ENCODE data around the gene DNAH17. TPM values are rescaled to one million over a fixed set of nuclear protein-coding genes. Genes with fewer than 3 reads are reported as not detected.

DNAH17 gene
- total RNA-seq, 3 donors from 2014 or later (not counting 1 experiment from before 2014, with no cell fraction given), result 0.16 to 0.25 (median 0.24) TPM

DNA sequence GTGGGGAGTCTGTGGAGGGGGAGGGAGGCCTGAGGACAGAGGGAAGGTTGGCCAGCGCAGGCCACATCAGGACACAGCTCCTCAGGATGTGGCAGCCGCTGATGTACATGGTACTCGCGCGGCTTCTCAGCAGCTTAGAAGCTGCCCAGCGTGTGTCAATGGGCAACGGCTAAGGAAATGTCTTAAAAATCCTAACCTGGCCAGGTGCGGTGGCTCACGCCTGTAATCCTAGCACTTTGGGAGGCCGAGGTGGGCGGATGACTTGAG is 145.6 kb downstream of the DNAH17 start:
- intact Hi-C loops (cut with micrococcal nuclease), result no loop called here
- Mint-ChIP-seq H3K9me3 (no peaks in the 10 kb centered on the region), H3K4me3 (no peak overlapping the region), H3K4me1 (peaks cover 0 to 4% of the 10 kb centered on the region in 2 donors), H3K27ac (no peak overlapping the region), H3K36me3 (no peaks in the 10 kb centered on the region), H3K27me3 (ENCODE audit: low read depth in 2 of 2) (no peaks in the 10 kb centered on the region)
- ATAC-seq (no peak), DNase-seq (no peak)
- Histone ChIP-seq H3K9me3 (ENCODE audit: control insufficient read depth, insufficient read depth, low read length) (no peaks in the 10 kb centered on the region), H3K36me3 (ENCODE audit: control insufficient read depth, insufficient read depth, low read length) (peaks cover 12% of the 10 kb centered on the region), H3K4me1 (ENCODE audit: control insufficient read depth, insufficient read depth, low read length) (no peaks in the 10 kb centered on the region), H3K4me3 (ENCODE audit: low read length) (no peak overlapping the region), H3K27ac (ENCODE audit: low read length) (no peak overlapping the region), H3K27me3 (ENCODE audit: control insufficient read depth, insufficient read depth, low read length) (no peaks in the 10 kb centered on the region)
- TF ChIP-seq, protein P1, sequence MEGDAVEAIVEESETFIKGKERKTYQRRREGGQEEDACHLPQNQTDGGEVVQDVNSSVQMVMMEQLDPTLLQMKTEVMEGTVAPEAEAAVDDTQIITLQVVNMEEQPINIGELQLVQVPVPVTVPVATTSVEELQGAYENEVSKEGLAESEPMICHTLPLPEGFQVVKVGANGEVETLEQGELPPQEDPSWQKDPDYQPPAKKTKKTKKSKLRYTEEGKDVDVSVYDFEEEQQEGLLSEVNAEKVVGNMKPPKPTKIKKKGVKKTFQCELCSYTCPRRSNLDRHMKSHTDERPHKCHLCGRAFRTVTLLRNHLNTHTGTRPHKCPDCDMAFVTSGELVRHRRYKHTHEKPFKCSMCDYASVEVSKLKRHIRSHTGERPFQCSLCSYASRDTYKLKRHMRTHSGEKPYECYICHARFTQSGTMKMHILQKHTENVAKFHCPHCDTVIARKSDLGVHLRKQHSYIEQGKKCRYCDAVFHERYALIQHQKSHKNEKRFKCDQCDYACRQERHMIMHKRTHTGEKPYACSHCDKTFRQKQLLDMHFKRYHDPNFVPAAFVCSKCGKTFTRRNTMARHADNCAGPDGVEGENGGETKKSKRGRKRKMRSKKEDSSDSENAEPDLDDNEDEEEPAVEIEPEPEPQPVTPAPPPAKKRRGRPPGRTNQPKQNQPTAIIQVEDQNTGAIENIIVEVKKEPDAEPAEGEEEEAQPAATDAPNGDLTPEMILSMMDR (IDR thresholded peaks at IDR 0.05), result no peak
- 95% methylated on average over 11 of the region's 11 CpGs for WGBS (ENCODE audit: insufficient coverage)

DNA sequence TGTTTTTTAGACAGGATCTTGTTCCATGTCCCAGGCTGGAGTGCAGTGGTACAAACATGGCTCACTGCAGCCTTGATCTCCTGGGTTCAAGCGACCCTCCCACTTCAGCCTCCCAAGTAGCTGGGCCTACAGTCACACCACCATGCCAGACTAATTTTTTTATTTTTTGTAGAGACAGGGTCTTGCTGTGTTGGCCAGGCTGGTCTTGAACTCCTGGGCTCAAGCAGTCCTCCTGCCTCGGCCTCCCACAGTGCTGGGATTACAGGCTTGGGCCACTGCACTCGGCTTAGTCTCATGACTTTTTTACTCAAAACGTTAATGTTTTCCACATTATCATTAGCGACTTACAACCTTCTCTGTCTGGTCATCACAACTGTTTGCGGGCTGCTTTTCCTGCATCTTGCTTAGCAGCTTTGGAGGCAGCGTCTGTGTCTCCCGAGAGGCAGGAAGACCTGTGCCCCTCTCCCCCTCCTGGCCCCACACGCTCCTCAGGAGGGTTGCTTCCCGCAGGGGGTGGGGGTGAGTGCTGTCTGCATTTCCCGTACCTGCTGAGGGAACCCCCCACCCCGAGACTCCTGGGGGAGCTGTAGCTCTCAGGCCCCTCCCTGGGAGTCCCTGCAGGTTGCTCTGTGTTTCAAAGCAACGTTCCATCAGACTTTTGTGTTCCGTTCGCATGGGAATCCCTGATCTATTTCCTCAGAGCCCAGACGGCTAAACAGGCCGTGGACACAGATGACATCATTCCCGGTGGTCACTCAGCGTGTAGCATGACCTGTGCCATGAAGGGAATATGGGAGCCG is 146.1 kb downstream of the DNAH17 start:
- no peak overlapping the region for H3K27ac ChIP-seq (ENCODE audit: low read length)
- H3K36me3 Mint-ChIP-seq, result no peaks in the 10 kb centered on the region
- DNase-seq (no peak), ATAC-seq (no peak)
- peaks cover 16% of the 10 kb centered on the region for H3K36me3 ChIP-seq (ENCODE audit: control insufficient read depth, insufficient read depth, low read length)
- TF ChIP-seq, protein P1 (IDR thresholded peaks at IDR 0.05), result no peak
- H3K4me3 ChIP-seq (ENCODE audit: low read length), result no peak overlapping the region
- no peak overlapping the region for H3K27ac Mint-ChIP-seq
- intact Hi-C loops (cut with micrococcal nuclease), result no loop called here
- H3K27me3 Mint-ChIP-seq (ENCODE audit: low read depth in 2 of 2), result no peaks in the 10 kb centered on the region
- WGBS (ENCODE audit: insufficient coverage), result 70% methylated on average over 18 of the region's 20 CpGs
- no peaks in the 10 kb centered on the region for H3K9me3 ChIP-seq (ENCODE audit: control insufficient read depth, insufficient read depth, low read length)
- no peak overlapping the region for H3K4me3 Mint-ChIP-seq
- H3K27me3 ChIP-seq (ENCODE audit: control insufficient read depth, insufficient read depth, low read length), result no peaks in the 10 kb centered on the region
- H3K9me3 Mint-ChIP-seq, result no peaks in the 10 kb centered on the region
- no peaks in the 10 kb centered on the region for H3K4me1 ChIP-seq (ENCODE audit: control insufficient read depth, insufficient read depth, low read length)
- peaks cover 0 to 4% of the 10 kb centered on the region in 2 donors for H3K4me1 Mint-ChIP-seq

DNA sequence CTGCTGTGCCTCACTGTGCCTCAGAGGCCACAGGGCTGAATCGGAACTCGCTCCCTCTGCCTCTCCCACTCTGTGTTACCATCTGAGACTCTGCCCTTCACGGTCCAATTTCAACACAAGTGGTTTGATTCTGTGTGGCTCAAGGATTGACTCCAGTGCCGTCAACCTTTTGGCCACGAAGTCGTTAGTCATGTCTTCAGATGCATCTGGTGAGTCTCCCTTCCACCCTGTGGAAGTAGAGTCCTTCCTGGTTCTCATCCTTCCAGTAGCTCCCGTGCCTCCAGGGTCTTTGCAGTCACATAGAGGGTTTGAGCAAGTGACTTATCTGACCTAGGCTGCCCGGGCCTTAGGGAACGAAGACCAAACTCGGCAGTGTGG is 147.6 kb downstream of the DNAH17 start:
- H3K36me3 ChIP-seq (ENCODE audit: control insufficient read depth, insufficient read depth, low read length), result peaks cover 28% of the 10 kb centered on the region
- Mint-ChIP-seq H3K4me3 (no peak overlapping the region), H3K36me3 (no peaks in the 10 kb centered on the region)

More for the DNA sequence above, 147.6 kb downstream of the DNAH17 start:
- no peaks in the 10 kb centered on the region for H3K9me3 Mint-ChIP-seq
- Histone ChIP-seq H3K9me3 (ENCODE audit: control insufficient read depth, insufficient read depth, low read length) (no peaks in the 10 kb centered on the region), H3K27ac (ENCODE audit: low read length) (no peak overlapping the region), H3K4me3 (ENCODE audit: low read length) (no peak overlapping the region), H3K4me1 (ENCODE audit: control insufficient read depth, insufficient read depth, low read length) (no peaks in the 10 kb centered on the region), H3K27me3 (ENCODE audit: control insufficient read depth, insufficient read depth, low read length) (no peaks in the 10 kb centered on the region)
- DNase-seq (no peak), ATAC-seq (no peak)
- peak overlapping the region in 1 of 2 donors; percentile 24 for H3K27ac Mint-ChIP-seq
- 86% methylated on average over 10 of the region's 10 CpGs for WGBS (ENCODE audit: insufficient coverage)
- no peaks in the 10 kb centered on the region for H3K27me3 Mint-ChIP-seq (ENCODE audit: low read depth in 2 of 2)
- H3K4me1 Mint-ChIP-seq, result peaks cover 0 to 4% of the 10 kb centered on the region in 2 donors
- intact Hi-C loops (cut with micrococcal nuclease), result no loop called here
- TF ChIP-seq, protein P1 (IDR thresholded peaks at IDR 0.05), result no peak
